K562 (cell line): ENCODE results near the gene CDKN2C. TPM values are rescaled to one million over a fixed set of nuclear protein-coding genes. Genes with fewer than 3 reads are reported as not detected.

ENCODE experiments used
- ADNP ChIP-seq: fragments of 200-800 bp; sonication (Bioruptor generic); IDR thresholded peaks from 2 replicates; pipeline ENCODE4 v1.6.1; 2016; ENCODE audit warnings: missing genetic modification characterization, missing compliant biosample characterization
- ARHGAP35 ChIP-seq: fragments of 450-650 bp; IDR thresholded peaks from 2 replicates; pipeline ENCODE4 v1.6.1; 2018; ENCODE audit not compliant: partially characterized antibody
- CC2D1A ChIP-seq: fragments of 450-650 bp; IDR thresholded peaks from 2 replicates; pipeline ENCODE4 v1.6.1; 2017; ENCODE audit warnings: mild to moderate bottlenecking
- CSDE1 ChIP-seq, 2 experiments: fragments of 450-650 bp; IDR thresholded peaks; 2 replicates each; pipeline ENCODE4 v1.6.1; 2016; ENCODE audit warnings: mild to moderate bottlenecking in 1 of 2
- DDX20 ChIP-seq: fragments of 450-650 bp; IDR thresholded peaks from 2 replicates; pipeline ENCODE4 v1.6.1; 2016; ENCODE audit warnings: missing genetic modification characterization, low read depth, mild to moderate bottlenecking, missing compliant biosample characterization, moderate library complexity
- ELF4 ChIP-seq: fragments of 450-650 bp; formaldehyde crosslinking; IDR thresholded peaks from 2 replicates; pipeline ENCODE4 v1.4.0; 2022; ENCODE audit warnings: missing genetic modification characterization
- ESRRB ChIP-seq: fragments of 250-450 bp; sonication (Bioruptor Pico); IDR thresholded peaks from 2 replicates; pipeline ENCODE4 v1.5.0; 2020; ENCODE audit warnings: mild to moderate bottlenecking, moderate library complexity, borderline replicate concordance
- FOXO4 ChIP-seq: fragments of 450-650 bp; formaldehyde crosslinking; IDR thresholded peaks from 2 replicates; pipeline ENCODE4 v1.4.0; 2020; ENCODE audit warnings: mild to moderate bottlenecking, moderate library complexity
- HNRNPUL1 ChIP-seq: fragments of 200-400 bp; formaldehyde crosslinking; IDR thresholded peaks from 2 replicates; pipeline ENCODE4 v1.6.1; 2017; ENCODE audit warnings: low read length
- IRF1 ChIP-seq: sonication (generic); formaldehyde crosslinking; IDR thresholded peaks from 2 replicates; pipeline ENCODE4 v1.8.0; 2022; ENCODE audit warnings: missing genetic modification reagents, mild to moderate bottlenecking, borderline replicate concordance
- JUN ChIP-seq, 2 experiments: sonication (generic) in 1 of 2; formaldehyde crosslinking in 1 of 2; IDR thresholded peaks; 2 replicates each; pipeline versions ENCODE4 v1.6.1 to v1.8.0; 2012 to 2022; ENCODE audit warnings: borderline replicate concordance in 2 of 2, mild to moderate bottlenecking in 2 of 2, improper control_type of control experiment in 1 of 2, low read depth in 1 of 2, low read length in 1 of 2, missing genetic modification reagents in 1 of 2
- L3MBTL2 ChIP-seq: fragments of 450-650 bp; IDR thresholded peaks from 2 replicates; pipeline ENCODE4 v1.6.1; 2016; ENCODE audit warnings: mild to moderate bottlenecking, moderate library complexity
- LARP7 ChIP-seq: fragments of 450-650 bp; IDR thresholded peaks from 2 replicates; pipeline ENCODE4 v1.6.1; 2016
- POLR2A ChIP-seq: fragments of 450-650 bp; conservative IDR thresholded peaks from 2 replicates; pipeline ENCODE4 v1.6.1; 2016
- PTTG1 ChIP-seq: fragments of 450-650 bp; IDR thresholded peaks from 2 replicates; pipeline ENCODE4 v1.6.1; 2016; ENCODE audit warnings: low read depth, mild to moderate bottlenecking, missing genetic modification characterization, missing compliant biosample characterization
- RBBP5 ChIP-seq: fragments of 200-600 bp; sonication (generic); IDR thresholded peaks from 2 replicates; pipeline ENCODE4 v1.6.1; 2012; ENCODE audit warnings: borderline replicate concordance, mild to moderate bottlenecking, low read length, control low read depth, inconsistent platforms; ENCODE audit not compliant: insufficient read depth, poor library complexity, severe bottlenecking
- SETDB1 ChIP-seq: IDR thresholded peaks from one replicate; pipeline ENCODE4 v1.6.1; 2012; ENCODE audit warnings: low read length, control low read depth, inconsistent platforms
- SMARCA4 ChIP-seq: fragments of 450-650 bp; IDR thresholded peaks from 2 replicates; pipeline ENCODE4 v1.6.1; 2016
- XRCC5 ChIP-seq: fragments of 200-400 bp; formaldehyde crosslinking; IDR thresholded peaks from 2 replicates; pipeline ENCODE4 v1.6.1; 2017; ENCODE audit warnings: low read depth, mild to moderate bottlenecking, low read length
- YY1 ChIP-seq, 3 experiments: IDR thresholded peaks; 2 replicates each; pipeline ENCODE4 v1.6.1; 2011; ENCODE audit warnings: low read length in 2 of 3, mild to moderate bottlenecking in 2 of 3, moderate library complexity in 2 of 3, borderline replicate concordance in 1 of 3, control low read depth in 1 of 3, low read depth in 1 of 3; ENCODE audit not compliant: insufficient read depth in 3 of 3, insufficient replicate concordance in 2 of 3, control insufficient read depth in 1 of 3, insufficient read length in 1 of 3; ENCODE audit errors: extremely low read depth in 1 of 3
- ZC3H4 ChIP-seq: sonication (generic); formaldehyde crosslinking; IDR thresholded peaks from 2 replicates; pipeline ENCODE4 v1.9.0; 2021; ENCODE audit warnings: missing genetic modification reagents, borderline replicate concordance
- ZFP91 ChIP-seq: sonication (generic); formaldehyde crosslinking; IDR thresholded peaks from 2 replicates; pipeline ENCODE4 v1.8.0; 2022; ENCODE audit warnings: mild to moderate bottlenecking, missing genetic modification reagents
- ZNF124 ChIP-seq: sonication (generic); formaldehyde crosslinking; IDR thresholded peaks from 2 replicates; pipeline ENCODE4 v1.8.1; 2022; ENCODE audit warnings: missing genetic modification reagents
- ZNF224 ChIP-seq: sonication (generic); formaldehyde crosslinking; IDR thresholded peaks from 2 replicates; pipeline ENCODE4 v1.8.0; 2022; ENCODE audit warnings: mild to moderate bottlenecking, missing genetic modification reagents
- ZNF785 ChIP-seq: fragments of 250-450 bp; sonication (Bioruptor Pico); IDR thresholded peaks from 2 replicates; pipeline ENCODE4 v1.4.0; 2020; ENCODE audit warnings: mild to moderate bottlenecking
- polyA plus RNA-seq, 8 experiments: library from polyadenylated mRNA; depleted of rRNA in 4 of 8; stranded (reverse) in 5 of 8; unstranded in 3 of 8; fragments of >200 nt; fragmentation: Nextera tagmentation in 2 of 8; fragmentation: Illumina TruSeq in 1 of 8; extraction: Ambion mirVana in 2 of 8; extraction: Trizol in 1 of 8; gene quantifications; 2 replicates each; pipeline versions ENCODE4 v1.2.1 to v1.2.3, GENCODE V29; 2011 to 2014; ENCODE audit warnings: inconsistent platforms in 1 of 8, missing spikeins in 1 of 8
- total RNA-seq, 7 experiments: library from RNA; depleted of rRNA in 6 of 7; stranded (reverse); fragments of >200 nt in 6 of 7; fragmentation: Illumina TruSeq in 2 of 7; extraction: Trizol in 2 of 7; gene quantifications; 2 replicates each; pipeline versions ENCODE4 v1.2.1 to v1.2.3, GENCODE V29; 2011 to 2021; ENCODE audit warnings: low replicate concordance in 1 of 7

CDKN2C gene
- total and polyA plus RNA-seq, 9 of the 15 experiments (the other 6 are each of a cell fraction or from before 2014, with no cell fraction given), result 11.9 to 74.3 (median 45.9) TPM

GRCh38 chr1:50969611-50970508, at the start of gene CDKN2C (continued):
- TF ChIP-seq YY1 (IDR thresholded peaks at IDR 0.05; ENCODE audit: borderline replicate concordance in 1 of 3, control insufficient read depth in 1 of 3, extremely low read depth in 1 of 3, insufficient read depth in 3 of 3, insufficient read length in 1 of 3, insufficient replicate concordance in 2 of 3, low read depth in 1 of 3, low read length in 2 of 3), result peak in 1 of 3 experiments; percentile 51
- TF ChIP-seq XRCC5, result peak; percentile 78
- no peak for TF ChIP-seq ZC3H4
- TF ChIP-seq FOXO4 (CRISPR knock-in tag), result no peak
- no peak for TF ChIP-seq CC2D1A
- no peak for TF ChIP-seq ARHGAP35
- peak; percentile 34; the same call in 1 of the 2 replicates for TF ChIP-seq L3MBTL2
- TF ChIP-seq DDX20 (tag), result no peak
- no peak for TF ChIP-seq JUN (IDR thresholded peaks at IDR 0.05; ENCODE audit: borderline replicate concordance, low read depth, low read length)
- 0 out of 2 replicates have a peak, but pooled peaks have one; percentile 9 for TF ChIP-seq JUN (CRISPR knock-in tag; IDR thresholded peaks at IDR 0.05; ENCODE audit: borderline replicate concordance)
- TF ChIP-seq ZNF224 (CRISPR knock-in tag), result no peak
- no peak for TF ChIP-seq ZNF124 (CRISPR knock-in tag)
- no peak for TF ChIP-seq ESRRB
- no peak for TF ChIP-seq LARP7
- TF ChIP-seq ZNF785 (CRISPR knock-in tag), result no peak
- no peak for TF ChIP-seq HNRNPUL1
- no peak for TF ChIP-seq SETDB1
- no peak for TF ChIP-seq PTTG1 (tag)
- TF ChIP-seq ELF4, result 0 out of 2 replicates have a peak, but pooled peaks have one; percentile 38
- TF ChIP-seq IRF1, result no peak
- no peak; the same call in none of the 2 replicates for TF ChIP-seq SMARCA4
- no peak for TF ChIP-seq CSDE1 (IDR thresholded peaks at IDR 0.05)
- TF ChIP-seq ADNP (tag), result no peak
- peak; percentile 79 for TF ChIP-seq RBBP5
- TF ChIP-seq POLR2A, result peak; percentile 82
- TF ChIP-seq ZFP91 (CRISPR knock-in tag), result no peak
